Omental fat pad (tissue), 4 donors: ENCODE measurements around the gene YEATS4. TPM values are rescaled to one million over a fixed set of nuclear protein-coding genes. Genes with fewer than 3 reads are reported as not detected.

Source experiments
- ATAC-seq: fragments of 150-250 bp; one replicate; pipeline ENCODE4 v1.9.1; 2016; ENCODE audit warnings: mild to moderate bottlenecking, moderate library complexity; ENCODE audit not compliant: low FRiP score
- DNase-seq: peaks from one replicate; pipeline ENCODE4 v3.0.0-alpha.2; 2019; ENCODE audit warnings: low spot score
- CTCF ChIP-seq, 3 donors: fragments of 450-650 bp; IDR thresholded peaks; one replicate each; pipeline ENCODE4 v1.5.1; 2016 to 2017; ENCODE audit warnings: antibody characterized with exemption in 3 of 3, mild to moderate bottlenecking in 3 of 3, moderate library complexity in 2 of 3
- total RNA-seq, 4 donors: library from RNA; depleted of rRNA; stranded (reverse); fragments of >200 nt; gene quantifications; one replicate each; pipeline ENCODE4 v1.1.0, GENCODE V29; 2016

YEATS4 gene
- total RNA-seq, 4 donors from 2014 or later, result 6.0 to 10.6 (median 7.0) TPM

DNA sequence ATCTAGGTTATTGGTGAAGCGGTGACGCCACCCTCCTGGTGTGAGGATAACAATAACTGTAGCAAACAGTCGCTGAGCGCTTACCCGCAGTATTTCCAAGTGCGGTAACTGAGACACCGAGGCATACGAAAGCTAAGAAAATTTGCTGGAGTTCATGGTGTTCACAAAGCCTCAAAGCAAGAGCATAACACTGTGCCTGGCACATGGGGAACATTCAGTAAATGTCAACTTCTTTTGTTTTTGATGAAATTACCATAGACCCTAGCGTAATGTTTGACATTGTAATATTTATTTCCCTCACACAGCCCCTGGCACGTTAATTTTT, 767 bp downstream of the YEATS4 start:
- ATAC-seq, result no peak
- no peak for TF ChIP-seq CTCF (IDR thresholded peaks at IDR 0.05)

DNA sequence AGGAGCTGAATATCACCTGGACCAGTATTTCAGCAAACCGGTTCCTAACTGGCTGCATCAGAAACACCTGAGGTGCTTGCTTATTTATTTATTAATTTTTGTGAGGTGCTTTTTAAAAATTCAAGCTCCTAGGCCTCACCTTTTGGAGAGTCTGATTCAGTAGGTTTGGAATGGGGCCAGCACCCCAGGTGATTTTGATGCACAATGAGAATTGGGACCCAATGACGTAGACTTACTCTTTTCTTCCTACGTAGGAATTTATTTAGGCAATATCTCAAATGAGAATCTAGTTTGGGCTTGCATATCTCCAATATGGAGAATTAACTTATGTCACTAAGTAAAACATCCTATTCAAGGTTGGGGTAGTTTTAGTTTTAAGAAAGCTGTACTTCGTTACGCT, 7.3 kb downstream of the YEATS4 start:
- no peak for TF ChIP-seq CTCF (IDR thresholded peaks at IDR 0.05)
- no peak for ATAC-seq

More for the DNA sequence above, 767 bp downstream of the YEATS4 start:
- no peak for DNase-seq

DNA sequence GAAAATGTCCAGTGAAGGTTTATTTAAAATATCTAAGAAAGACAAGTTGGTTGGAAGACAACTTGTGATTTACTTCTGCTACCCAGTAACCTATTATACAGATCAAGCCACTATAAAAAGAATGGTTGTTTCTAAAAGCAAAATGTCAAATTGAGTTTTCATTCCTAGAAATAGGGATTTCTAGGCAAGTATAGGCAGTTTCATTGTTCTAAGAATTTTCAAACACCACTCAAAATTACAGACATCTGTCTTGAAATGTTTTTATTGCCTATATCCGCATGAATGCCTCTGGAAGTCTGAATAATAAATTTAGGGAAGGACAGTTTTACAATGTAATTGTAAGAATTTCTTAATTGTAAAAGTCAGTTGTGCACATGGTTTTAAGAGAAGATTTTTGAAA, 8.6 kb downstream of the YEATS4 start:
- no peak for DNase-seq
- TF ChIP-seq CTCF (IDR thresholded peaks at IDR 0.05), result no peak
- ATAC-seq, result no peak

More for the DNA sequence above, 7.3 kb downstream of the YEATS4 start:
- no peak for DNase-seq

DNA sequence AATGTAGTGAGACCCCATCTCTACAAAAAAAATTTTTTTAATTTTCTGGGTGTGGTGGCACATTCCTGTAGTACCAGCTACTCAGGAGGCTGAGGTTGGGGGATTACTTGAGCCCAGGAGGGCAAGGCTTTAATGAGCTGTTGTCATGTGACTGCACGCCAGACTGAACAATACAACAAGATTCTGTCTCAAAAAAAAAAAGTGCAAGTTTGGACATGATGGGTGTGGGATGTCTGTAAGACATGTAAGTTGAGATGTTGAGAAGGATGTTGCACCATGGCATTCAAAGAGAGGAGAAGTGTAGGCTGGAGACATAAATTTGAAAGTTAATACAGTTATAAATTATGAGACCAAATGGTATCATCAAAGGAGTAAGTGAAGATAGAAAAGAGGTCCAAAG, 23.5 kb downstream of the YEATS4 start:
- no peak for DNase-seq
- no peak for ATAC-seq
- no peak for TF ChIP-seq CTCF (IDR thresholded peaks at IDR 0.05)

GRCh38 chr12:69385038-69385437, 25.5 kb downstream of the YEATS4 start:
- no peak for DNase-seq
- TF ChIP-seq CTCF (IDR thresholded peaks at IDR 0.05), result no peak
- ATAC-seq, result no peak

- DNase-seq (no peak), ATAC-seq (no peak)
- no peak for TF ChIP-seq CTCF (IDR thresholded peaks at IDR 0.05)
Observed at GRCh38 chr12:69386921-69387320, 27.4 kb downstream of the YEATS4 start.

DNA sequence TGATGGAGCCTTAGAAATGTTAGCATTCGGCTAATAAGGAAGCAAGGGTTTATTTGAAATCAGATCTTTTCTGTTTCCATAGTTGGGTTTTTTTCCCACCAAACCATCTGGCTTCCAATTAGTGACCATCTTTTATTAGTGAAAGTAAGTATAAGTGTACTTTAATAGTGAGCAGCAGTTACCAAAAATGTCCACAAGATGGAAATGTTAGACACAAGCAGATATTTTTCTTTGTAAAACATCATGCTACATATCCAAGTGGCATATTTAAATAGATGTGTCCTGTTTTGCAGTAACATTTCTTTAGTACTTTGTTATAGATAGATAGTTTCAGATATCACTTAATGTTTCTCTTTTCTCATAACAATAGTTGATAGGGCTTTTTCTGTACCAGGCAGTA, 28.8 kb downstream of the YEATS4 start:
- peak in 1 of 3 donors; percentile 10 for TF ChIP-seq CTCF (IDR thresholded peaks at IDR 0.05)
- no peak for ATAC-seq

More for the DNA sequence above, 28.8 kb downstream of the YEATS4 start:
- no peak for DNase-seq
